CD4-positive, alpha-beta T cell treated with Interleukin-6 for 4 hours (primary cell): Measurements from ENCODE around the gene EFCAB13.
A peak's percentile ranks its signal among the peaks of the same experiment; 100 is the strongest.

Source experiments
- DNase-seq: peaks from one replicate; pipeline ENCODE4 v3.0.0-alpha.2; 2020; ENCODE audit warnings: mixed read lengths

The EFCAB13 gene

GRCh38 chr17:47323382-47324223 is at the start of gene EFCAB13:
Gene EFCAB13 (plus strand): TSS chr17:47323955. CDS start chr17:47328354, 4,399 bp downstream.
- DNase-seq: peak; percentile 86

GRCh38 chr17:47274319-47275069 is 49.3 kb upstream of the EFCAB13 start:
- no peak for DNase-seq

GRCh38 chr17:47275245-47275984 is 48.3 kb upstream of the EFCAB13 start:
- no peak for DNase-seq

- DNase-seq: no peak
Observed at GRCh38 chr17:47276444-47276843, 47.3 kb upstream of the EFCAB13 start.

- DNase-seq: no peak
Observed at GRCh38 chr17:47276868-47277267, 46.9 kb upstream of the EFCAB13 start.

- no peak for DNase-seq
Observed at GRCh38 chr17:47277921-47278320, 45.8 kb upstream of the EFCAB13 start.

GRCh38 chr17:47278561-47278960 is 45.2 kb upstream of the EFCAB13 start:
- DNase-seq: no peak

- no peak for DNase-seq
Observed at GRCh38 chr17:47279062-47279801, 44.5 kb upstream of the EFCAB13 start.

- no peak for DNase-seq
Observed at GRCh38 chr17:47280072-47280811, 43.5 kb upstream of the EFCAB13 start.

- DNase-seq: no peak
Observed at GRCh38 chr17:47281216-47281615, 42.5 kb upstream of the EFCAB13 start.

- DNase-seq: no peak
Observed at GRCh38 chr17:47285003-47285402, 38.8 kb upstream of the EFCAB13 start.

GRCh38 chr17:47286198-47286914 is 37.4 kb upstream of the EFCAB13 start:
- DNase-seq: no peak

GRCh38 chr17:47287068-47287467 is 36.7 kb upstream of the EFCAB13 start:
- DNase-seq: no peak

- no peak for DNase-seq
Observed at GRCh38 chr17:47287639-47288038, 36.1 kb upstream of the EFCAB13 start.

- no peak for DNase-seq
Observed at GRCh38 chr17:47288531-47289116, 35.1 kb upstream of the EFCAB13 start.

GRCh38 chr17:47289302-47289701 is 34.5 kb upstream of the EFCAB13 start:
- DNase-seq: no peak

- DNase-seq: no peak
Observed at GRCh38 chr17:47290870-47291241, 32.9 kb upstream of the EFCAB13 start.

GRCh38 chr17:47291242-47291873 is 32.4 kb upstream of the EFCAB13 start:
- no peak for DNase-seq

- DNase-seq: no peak
Observed at GRCh38 chr17:47292206-47292605, 31.5 kb upstream of the EFCAB13 start.
